OCI-LY3 (cell line): ENCODE results near the gene SLC12A8.

ENCODE experiments used
- H2AFZ ChIP-seq: fragments of 200-600, 300-600 bp; shearing (Covaris generic); 2 replicates; pipeline ENCODE4 v1.6.0; 2014; ENCODE audit warnings: antibody characterized with exemption, low read depth, low read length
- H3K27ac ChIP-seq: fragments of 200-600, 300-600 bp; sonication (generic); 2 replicates; pipeline ENCODE4 v1.5.1; 2014; ENCODE audit warnings: mild to moderate bottlenecking, low read length, moderate library complexity, mixed read lengths
- H3K27me3 ChIP-seq: fragments of 200-600, 300-600 bp; sonication (generic); 2 replicates; pipeline ENCODE4 v1.6.1; 2014; ENCODE audit warnings: low read depth, low read length, mixed read lengths
- H3K36me3 ChIP-seq: fragments of 200-600, 300-600 bp; sonication (generic); replicated peaks from 2 replicates; pipeline ENCODE3; 2014; ENCODE audit warnings: low read depth, low read length, mixed read lengths
- H3K4me1 ChIP-seq: fragments of 300-600, 200-600 bp; sonication (generic); 2 replicates; pipeline ENCODE4 v1.6.1; 2014; ENCODE audit warnings: low read length, mixed read lengths
- H3K4me2 ChIP-seq: fragments of 200-600, 300-600 bp; sonication (generic); 2 replicates; pipeline ENCODE4 v1.6.1; 2014; ENCODE audit warnings: low read length, mixed read lengths
- H3K4me3 ChIP-seq: fragments of 300-600, 200-600 bp; sonication (generic); 2 replicates; pipeline ENCODE4 v1.5.1; 2014; ENCODE audit warnings: antibody characterized with exemption, mild to moderate bottlenecking, low read length, moderate library complexity
- H3K79me2 ChIP-seq: fragments of 300-600, 200-600 bp; shearing (Covaris generic); 2 replicates; pipeline ENCODE4 v1.6.1; 2014; ENCODE audit warnings: mild to moderate bottlenecking, low read length, mixed read lengths
- H3K9ac ChIP-seq: fragments of 300-600, 200-600 bp; shearing (Covaris generic); 2 replicates; pipeline ENCODE4 v1.6.0; 2014; ENCODE audit warnings: mild to moderate bottlenecking, low read length, moderate library complexity
- H3K9me3 ChIP-seq: fragments of 200-600, 300-600 bp; shearing (Covaris generic); 2 replicates; pipeline ENCODE4 v1.6.1; 2014; ENCODE audit warnings: low read length, mixed read lengths; ENCODE audit not compliant: insufficient read depth
- H4K20me1 ChIP-seq: fragments of 200-600, 300-600 bp; sonication (generic); 2 replicates; pipeline ENCODE4 v1.6.1; 2016; ENCODE audit warnings: low read length, mixed read lengths; ENCODE audit not compliant: insufficient read depth
- CTCF ChIP-seq: fragments of 200-600, 300-600 bp; sonication (generic); IDR thresholded peaks from 2 replicates; pipeline ENCODE4 v1.5.1; 2014; ENCODE audit warnings: antibody characterized with exemption, low read length, low read depth
- EZH2phosphoT487 ChIP-seq: fragments of 200-600 bp; shearing (Covaris generic); IDR thresholded peaks from 2 replicates; pipeline ENCODE4 v1.6.1; 2018; ENCODE audit warnings: antibody characterized with exemption, mixed run types, low read depth

Gene SLC12A8

DNA sequence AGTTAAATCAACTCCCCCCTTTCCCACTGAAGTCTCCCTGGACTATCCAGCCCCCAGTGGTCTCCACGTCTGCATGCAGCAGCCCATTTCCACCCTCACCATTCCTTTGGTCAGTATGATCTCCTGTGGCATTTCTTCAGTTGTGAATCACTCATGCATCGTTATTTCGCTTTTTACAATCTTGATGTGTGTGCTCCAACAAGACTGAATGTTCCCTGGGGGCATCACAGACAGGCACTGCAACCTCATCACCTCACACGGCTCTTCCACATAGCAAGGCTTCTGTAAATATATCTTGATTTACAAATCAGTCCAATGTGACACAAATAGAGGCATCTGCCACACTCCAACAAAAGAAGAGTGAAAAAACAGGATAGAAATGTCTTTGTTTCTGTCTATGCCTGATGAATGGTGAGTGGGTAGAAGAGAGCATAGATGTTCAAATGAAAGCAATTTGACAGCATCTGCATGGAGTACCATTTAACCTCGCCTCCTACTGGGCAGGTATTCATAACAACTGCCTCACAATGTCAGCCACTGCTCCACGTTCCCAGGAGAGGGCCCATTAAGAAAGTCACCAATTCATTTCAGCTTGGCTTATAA, 162.0 kb downstream of the SLC12A8 start:
- Histone ChIP-seq H3K27ac (no peak overlapping the region), H3K27me3 (peaks cover 78% of the 10 kb centered on the region), H2AFZ (no peak overlapping the region), H3K9ac (no peak overlapping the region), H3K4me2 (no peak overlapping the region), H4K20me1 (no peaks in the 10 kb centered on the region), H3K9me3 (no peaks in the 10 kb centered on the region), H3K4me1 (peaks cover 18% of the 10 kb centered on the region), H3K4me3 (no peak overlapping the region), H3K36me3 (no peaks in the 10 kb centered on the region), H3K79me2 (no peaks in the 10 kb centered on the region)
- TF ChIP-seq EZH2phosphoT487 (no peak), CTCF (no peak)

- no peaks in the 10 kb centered on the region for H4K20me1 ChIP-seq
- no peak overlapping the region for H2AFZ ChIP-seq
- peaks cover 77% of the 10 kb centered on the region for H3K27me3 ChIP-seq
- H3K9ac ChIP-seq, result no peak overlapping the region
- no peak for TF ChIP-seq CTCF
- no peaks in the 10 kb centered on the region for H3K9me3 ChIP-seq
- peaks cover 13% of the 10 kb centered on the region for H3K4me1 ChIP-seq
- H3K4me3 ChIP-seq, result no peak overlapping the region
- no peaks in the 10 kb centered on the region for H3K36me3 ChIP-seq
- H3K79me2 ChIP-seq, result no peaks in the 10 kb centered on the region
- H3K27ac ChIP-seq, result no peak overlapping the region
- no peak overlapping the region for H3K4me2 ChIP-seq
Measured at GRCh38 chr3:125048282-125048681, 164.3 kb downstream of the SLC12A8 start.

DNA sequence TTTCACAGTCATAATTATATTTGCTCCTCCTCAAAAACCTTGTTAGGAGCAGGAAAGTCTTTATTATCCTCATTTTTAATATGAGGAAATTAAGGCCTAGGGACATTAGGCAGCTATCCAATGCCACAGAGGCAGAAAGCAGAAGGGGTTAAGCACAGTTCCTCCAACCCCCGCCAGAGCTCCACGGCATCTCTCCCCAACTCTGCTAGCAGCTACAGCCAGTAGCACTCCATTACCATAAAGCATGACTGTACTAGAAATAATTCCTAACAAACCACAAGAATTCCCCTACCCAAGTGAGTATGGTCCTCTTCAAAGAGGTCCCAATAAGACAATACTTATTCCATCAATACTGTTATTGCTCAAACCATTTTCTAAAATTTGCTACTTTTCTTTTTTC, 166.6 kb downstream of the SLC12A8 start:
- Histone ChIP-seq H3K36me3 (no peaks in the 10 kb centered on the region), H3K4me3 (no peak overlapping the region), H2AFZ (no peak overlapping the region), H3K4me1 (no peaks in the 10 kb centered on the region), H3K79me2 (no peaks in the 10 kb centered on the region), H3K9ac (no peak overlapping the region), H3K9me3 (no peaks in the 10 kb centered on the region), H3K27me3 (peaks cover 58% of the 10 kb centered on the region), H4K20me1 (no peaks in the 10 kb centered on the region), H3K4me2 (no peak overlapping the region), H3K27ac (no peak overlapping the region)
- TF ChIP-seq CTCF (no peak), EZH2phosphoT487 (no peak)

- TF ChIP-seq CTCF (no peak), EZH2phosphoT487 (no peak)
- Histone ChIP-seq H2AFZ (no peak overlapping the region), H3K4me1 (no peaks in the 10 kb centered on the region), H3K9ac (no peak overlapping the region), H3K36me3 (no peaks in the 10 kb centered on the region), H3K4me3 (no peak overlapping the region), H3K79me2 (no peaks in the 10 kb centered on the region), H3K27ac (no peak overlapping the region), H3K27me3 (peaks cover 57% of the 10 kb centered on the region), H4K20me1 (no peaks in the 10 kb centered on the region), H3K4me2 (no peak overlapping the region), H3K9me3 (no peaks in the 10 kb centered on the region)
Measured at GRCh38 chr3:125045194-125045593, 167.4 kb downstream of the SLC12A8 start.
